Testis (tissue), 3 donors: ENCODE data around the gene ELN. TPM values are rescaled to one million over a fixed set of nuclear protein-coding genes. Genes with fewer than 3 reads are reported as not detected.

Experiments
- DNase-seq: peaks from one replicate; pipeline ENCODE4 v3.0.0-alpha.2; 2019
- H3K27ac ChIP-seq, 2 donors: fragments of 200-600 bp; sonication (generic); one replicate each; pipeline ENCODE4 v1.5.1; 2019
- H3K27me3 ChIP-seq: fragments of 200-600 bp; sonication (generic); one replicate; pipeline ENCODE4 v1.5.1; 2019
- H3K36me3 ChIP-seq: fragments of 200-600 bp; sonication (generic); one replicate; pipeline ENCODE4 v1.5.1; 2017; ENCODE audit warnings: low read depth; ENCODE audit errors: missing control alignments
- H3K4me1 ChIP-seq: fragments of 200-600 bp; sonication (generic); one replicate; pipeline ENCODE4 v1.5.1; 2019
- H3K4me3 ChIP-seq, 2 donors: fragments of 200-600 bp; sonication (generic); one replicate each; pipeline ENCODE4 v1.5.1; 2017 to 2019
- H3K9me3 ChIP-seq: fragments of 200-600 bp; sonication (generic); one replicate; pipeline ENCODE4 v1.5.1; 2017
- CTCF ChIP-seq, 3 experiments: fragments of 450-650 bp in 2 of 3; fragments of 200-600 bp in 1 of 3; sonication (generic) in 1 of 3; IDR thresholded peaks; one replicate each; pipeline ENCODE4 v1.5.1; 2016 to 2019; ENCODE audit warnings: antibody characterized with exemption in 3 of 3, mild to moderate bottlenecking in 2 of 3, moderate library complexity in 1 of 3
- POLR2A ChIP-seq: fragments of 450-650 bp; IDR thresholded peaks from one replicate; pipeline ENCODE4 v1.6.1; 2017; ENCODE audit warnings: antibody characterized with exemption, mild to moderate bottlenecking, moderate library complexity
- WGBS, 2 donors: methylation state at CpG; one replicate each; pipeline ENCODE4 v1.1.5; 2018; 5-methylcytosine and 5-hydroxymethylcytosine counted together
- intact Hi-C: fragments of 100-400 bp; cut with DNase I; formaldehyde crosslinking; loops from one replicate; pipeline ENCODE4 v1.15.1; 2023; ENCODE audit warnings: low total_unique reads
- polyA plus RNA-seq: library from polyadenylated mRNA; stranded (reverse); fragments of 350-450 nt; fragmentation: Illumina TruSeq; extraction: RNeasy Lipid Tissue Mini Kit (QIAGEN cat#74804); gene quantifications from one replicate; pipeline ENCODE4 v1.2.3, GENCODE V29; 2014; ENCODE audit warnings: low read depth, low replicate concordance; ENCODE audit not compliant: insufficient read depth
- total RNA-seq, 2 donors: library from RNA; depleted of rRNA; stranded (reverse); fragments of >200 nt; gene quantifications; one replicate each; pipeline ENCODE4 v1.2.3, GENCODE V29; 2016

The ELN gene
- total and polyA plus RNA-seq, 3 donors from 2014 or later = 24.6 to 55.9 (median 35.2) TPM

- Histone ChIP-seq H3K36me3 (no peaks in the 10 kb centered on the region), H3K27me3 (no peaks in the 10 kb centered on the region), H3K27ac (no peak overlapping the region), H3K4me1 (peaks cover 28% of the 10 kb centered on the region), H3K4me3 (no peak overlapping the region), H3K9me3 (no peaks in the 10 kb centered on the region)
- intact Hi-C loops = no loop called here
- TF ChIP-seq CTCF (IDR thresholded peaks at IDR 0.05) (no peak), POLR2A (no peak)
- no peak for DNase-seq
- 96 to 98% methylated on average over 8 of the region's 8 CpGs for WGBS, 2 donors
Observed at GRCh38 chr7:74003621-74004020, 24.4 kb upstream of the ELN start.

GRCh38 chr7:74006032-74006431 lies 21.9 kb upstream of the ELN start:
- no peak for DNase-seq
- no peaks in the 10 kb centered on the region for H3K27me3 ChIP-seq
- WGBS, 2 donors = 60 to 78% methylated on average over 5 of the region's 5 CpGs
- intact Hi-C loops = no loop called here
- H3K4me3 ChIP-seq = no peak overlapping the region
- H3K4me1 ChIP-seq = peaks cover 13% of the 10 kb centered on the region
- no peaks in the 10 kb centered on the region for H3K36me3 ChIP-seq
- TF ChIP-seq CTCF (IDR thresholded peaks at IDR 0.05) = no peak
- TF ChIP-seq POLR2A = no peak
- no peaks in the 10 kb centered on the region for H3K9me3 ChIP-seq
- no peak overlapping the region for H3K27ac ChIP-seq

DNA sequence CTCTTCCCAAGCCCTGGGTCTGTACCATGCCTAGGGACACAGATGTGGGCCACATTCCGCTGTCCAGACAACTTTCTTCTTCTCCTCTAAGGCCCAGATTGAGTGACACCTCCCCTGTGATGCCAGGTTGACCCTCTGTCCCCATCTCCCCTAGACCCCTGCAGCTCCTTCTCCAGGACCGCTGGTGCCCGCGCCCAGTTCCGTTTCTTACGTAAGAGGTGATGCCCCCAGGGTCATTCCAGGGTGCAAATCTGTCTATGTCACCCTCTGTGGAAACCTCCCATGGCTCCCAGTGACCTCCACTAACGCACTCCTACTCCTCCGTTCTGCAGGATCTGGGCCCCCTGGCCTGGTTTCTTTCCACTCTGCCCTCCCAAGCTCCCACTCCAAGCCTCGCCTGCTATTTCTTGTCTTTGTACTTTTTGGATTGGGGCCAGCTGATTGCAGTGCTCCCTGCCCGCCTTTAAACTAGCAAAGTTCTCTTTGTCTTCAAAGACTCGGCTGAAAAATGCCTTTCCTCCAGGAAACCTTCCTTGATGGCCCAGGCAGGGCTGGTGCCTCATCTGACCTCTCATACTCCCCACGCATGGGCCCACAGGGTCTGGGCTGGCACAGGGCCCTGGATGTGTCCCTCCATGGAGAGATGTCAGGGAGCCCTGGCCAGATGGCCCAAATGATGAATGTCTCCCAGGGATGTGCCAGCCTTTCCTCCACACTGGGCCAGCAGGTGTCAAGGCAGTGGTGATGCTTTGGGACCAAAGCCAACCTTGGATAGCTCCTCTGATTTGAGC lies 21.3 kb upstream of the ELN start:
- Histone ChIP-seq H3K9me3 (no peaks in the 10 kb centered on the region), H3K4me3 (no peak overlapping the region), H3K36me3 (no peaks in the 10 kb centered on the region), H3K27ac (peak overlapping the region in 1 of 2 donors; percentile 5), H3K27me3 (no peaks in the 10 kb centered on the region), H3K4me1 (peaks cover 13% of the 10 kb centered on the region)
- no peak for TF ChIP-seq CTCF (IDR thresholded peaks at IDR 0.05)
- TF ChIP-seq POLR2A = no peak
- intact Hi-C loops = no loop called here
- DNase-seq = peak; percentile 52
- WGBS, 2 donors = 51 to 59% methylated on average over 12 of the region's 12 CpGs

DNA sequence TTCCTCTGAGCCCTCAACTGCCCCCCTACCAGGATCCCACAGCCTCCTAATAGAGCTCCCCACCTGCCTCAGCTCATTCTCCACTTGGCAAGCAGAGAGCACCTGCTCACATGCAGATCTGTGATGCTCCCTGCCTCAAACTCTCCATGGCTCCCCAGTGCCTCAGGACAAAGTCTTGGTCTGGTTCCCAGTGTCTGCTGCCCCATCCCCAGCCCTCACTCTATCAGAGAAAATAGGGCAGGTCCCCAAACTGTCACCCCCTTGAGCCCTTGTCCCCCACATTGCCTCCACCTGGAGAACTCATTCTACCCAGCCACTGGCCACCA lies 20.8 kb upstream of the ELN start:
- no peaks in the 10 kb centered on the region for H3K36me3 ChIP-seq
- no peak overlapping the region for H3K4me3 ChIP-seq
- intact Hi-C loops = no loop called here
- no peak overlapping the region for H3K27ac ChIP-seq
- no peak for DNase-seq
- H3K9me3 ChIP-seq = no peaks in the 10 kb centered on the region
- H3K27me3 ChIP-seq = no peaks in the 10 kb centered on the region
- peaks cover 13% of the 10 kb centered on the region for H3K4me1 ChIP-seq
- TF ChIP-seq POLR2A (no peak), CTCF (IDR thresholded peaks at IDR 0.05) (no peak)

- no peak overlapping the region for H3K27ac ChIP-seq
- H3K4me3 ChIP-seq = no peak overlapping the region
- no peak for TF ChIP-seq POLR2A
- TF ChIP-seq CTCF (IDR thresholded peaks at IDR 0.05) = no peak
- DNase-seq = no peak
- peaks cover 8% of the 10 kb centered on the region for H3K4me1 ChIP-seq
- intact Hi-C loops = no loop called here
- no peaks in the 10 kb centered on the region for H3K27me3 ChIP-seq
- no peaks in the 10 kb centered on the region for H3K9me3 ChIP-seq
- WGBS, 2 donors = 92 to 98% methylated on average over 3 of the region's 3 CpGs
- no peaks in the 10 kb centered on the region for H3K36me3 ChIP-seq
Observed at GRCh38 chr7:74008687-74009086, 19.3 kb upstream of the ELN start.
